HG02970 (cell line): ENCODE data around the gene LGI4.

Experiments
- ATAC-seq: cut with Tn5 transposase; IDR thresholded peaks from one replicate; pipeline ENCODE4 v1.9.1; 2021; ENCODE audit warnings: mild to moderate bottlenecking, moderate library complexity, moderate number of reproducible peaks; ENCODE audit not compliant: unreplicated experiment, low FRiP score

LGI4 gene

DNA sequence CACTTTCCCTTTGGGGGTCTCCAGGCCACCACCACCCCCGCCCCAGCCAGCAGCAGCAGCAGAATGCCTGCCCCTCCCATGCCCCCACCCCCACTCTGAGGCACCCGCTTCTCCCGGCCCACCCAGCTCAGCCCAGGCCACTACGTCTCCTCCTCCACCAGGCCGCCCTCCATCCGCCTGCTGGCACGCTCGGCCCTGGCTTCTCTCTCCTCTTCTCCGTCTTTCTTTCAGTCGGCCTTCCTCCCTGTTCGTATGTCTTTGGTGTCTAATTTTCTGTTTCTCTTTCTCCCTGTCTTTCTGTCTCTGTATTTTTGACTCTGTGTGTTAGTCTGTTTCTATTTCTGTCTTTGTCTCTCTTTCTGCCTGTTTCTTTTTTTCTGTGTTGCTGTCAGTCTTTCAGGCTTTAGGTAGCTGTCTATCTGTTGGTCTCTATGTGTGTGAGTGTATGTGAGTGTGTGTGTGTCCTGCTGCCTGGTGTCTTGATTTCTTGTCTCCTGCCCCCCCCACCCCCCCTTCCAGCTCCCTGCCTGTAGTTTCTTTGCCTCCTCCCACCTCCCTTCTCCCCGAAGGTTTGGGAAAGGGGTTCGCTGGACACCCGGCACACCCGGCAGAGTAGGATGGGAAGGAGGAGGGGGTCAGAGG is at the start of gene LGI4:
TSS of gene LGI4 (minus strand) at position 459 of the 642 bp plus-strand sequence. CDS start at position 80, 379 bp downstream.
- no peak for ATAC-seq

DNA sequence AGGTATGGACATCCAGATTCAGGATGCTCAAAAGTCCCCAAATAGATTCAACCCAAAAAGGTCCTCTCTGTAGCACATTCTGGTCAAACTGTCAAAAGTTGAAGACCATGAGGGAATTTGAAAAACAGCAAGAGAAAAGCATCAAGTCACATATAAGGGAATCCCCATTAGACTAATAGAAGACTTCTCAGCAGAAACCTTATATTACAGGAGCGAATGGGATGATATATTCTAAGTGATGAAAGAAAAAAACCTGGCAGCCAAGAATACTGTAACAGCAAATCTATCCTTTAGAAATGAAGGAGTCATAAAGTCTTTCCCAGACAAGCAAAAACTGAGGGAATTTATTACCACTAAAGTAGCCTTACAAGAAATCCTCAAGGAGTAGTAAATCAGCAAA is 49.4 kb upstream of the LGI4 start:
- no peak for ATAC-seq

DNA sequence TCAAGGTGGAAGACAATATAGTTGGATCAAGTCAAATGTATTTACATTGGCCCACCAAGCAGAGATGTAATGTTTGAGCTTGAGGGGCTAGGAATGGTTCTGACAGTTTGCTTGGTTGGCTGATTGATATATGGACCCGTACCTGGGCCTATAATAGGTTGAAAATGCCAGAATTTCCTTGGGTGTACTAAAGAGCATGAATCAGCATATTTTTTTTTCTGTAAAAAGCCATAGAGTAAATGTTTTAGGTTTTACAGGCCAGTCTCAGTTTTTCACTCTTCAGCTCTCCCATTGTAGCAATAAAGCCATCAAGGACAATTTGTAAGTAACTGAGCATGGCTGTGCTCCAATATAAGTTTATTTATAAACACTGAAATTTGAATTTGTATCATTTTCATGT is 46.5 kb upstream of the LGI4 start:
- no peak for ATAC-seq

- ATAC-seq = no peak
Observed at GRCh38 chr19:35179830-35180229, 45.0 kb upstream of the LGI4 start.

GRCh38 chr19:35178701-35179100 is 43.8 kb upstream of the LGI4 start:
- ATAC-seq = no peak

DNA sequence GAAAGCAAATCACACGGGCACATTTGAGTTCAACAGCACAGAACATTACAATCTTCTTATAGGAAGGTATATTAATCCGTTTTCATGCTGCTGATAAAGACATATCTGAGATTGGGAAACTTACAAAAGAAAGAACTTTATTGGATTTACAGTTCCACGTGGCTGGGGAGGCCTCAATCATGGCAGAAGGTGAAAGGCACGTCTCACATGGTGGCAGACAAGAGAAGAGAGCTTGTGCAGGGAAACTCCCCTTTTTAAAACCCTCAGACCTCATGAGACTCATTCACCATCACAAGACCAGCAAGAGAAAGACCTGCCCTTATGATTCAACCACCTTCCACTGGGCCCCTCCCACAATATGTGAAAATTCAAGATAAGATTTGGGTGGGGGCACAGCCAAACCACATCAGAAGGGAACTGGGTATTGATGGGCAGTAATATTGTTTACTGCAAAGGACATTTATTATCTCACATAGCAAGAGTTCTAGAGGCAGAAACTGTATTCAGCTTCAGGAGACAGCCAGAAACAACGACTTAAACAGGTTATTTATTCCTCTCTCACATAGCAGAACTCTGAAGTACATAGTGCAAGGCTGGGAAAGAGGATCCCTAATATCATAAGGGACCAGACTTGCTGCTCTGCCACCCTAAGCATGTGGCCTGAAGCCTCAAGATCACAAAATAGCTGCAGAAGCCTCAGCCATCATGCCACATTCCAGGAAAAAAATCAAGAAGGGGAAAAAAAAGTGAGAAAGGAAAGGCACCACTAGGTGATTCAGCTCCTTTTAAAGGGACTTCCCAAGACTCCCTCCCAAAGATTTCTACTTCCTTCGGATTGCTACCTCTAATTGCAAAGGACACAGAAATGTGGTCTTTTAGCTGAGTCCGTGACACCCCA is 42.8 kb upstream of the LGI4 start:
- no peak for ATAC-seq

DNA sequence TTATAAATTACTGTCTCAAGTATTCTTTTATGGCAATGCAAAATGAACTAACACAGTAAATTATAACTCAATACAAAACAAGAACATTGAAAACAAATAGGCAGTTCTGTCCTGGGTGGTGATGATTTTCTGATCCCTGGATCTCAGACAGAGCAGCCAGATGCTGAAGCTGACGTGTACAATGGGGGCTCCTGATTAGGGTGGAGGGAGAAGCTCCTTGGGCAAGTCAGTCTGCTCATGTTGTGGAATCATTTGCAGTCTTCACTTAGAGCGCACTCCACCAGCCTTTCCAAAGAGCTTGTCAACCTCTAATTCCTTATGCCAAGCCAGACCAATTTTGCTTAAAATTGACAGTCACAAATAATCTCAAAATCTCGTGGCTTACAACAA is 41.3 kb upstream of the LGI4 start:
- ATAC-seq = no peak

GRCh38 chr19:35174226-35174625 is 39.4 kb upstream of the LGI4 start:
- no peak for ATAC-seq

DNA sequence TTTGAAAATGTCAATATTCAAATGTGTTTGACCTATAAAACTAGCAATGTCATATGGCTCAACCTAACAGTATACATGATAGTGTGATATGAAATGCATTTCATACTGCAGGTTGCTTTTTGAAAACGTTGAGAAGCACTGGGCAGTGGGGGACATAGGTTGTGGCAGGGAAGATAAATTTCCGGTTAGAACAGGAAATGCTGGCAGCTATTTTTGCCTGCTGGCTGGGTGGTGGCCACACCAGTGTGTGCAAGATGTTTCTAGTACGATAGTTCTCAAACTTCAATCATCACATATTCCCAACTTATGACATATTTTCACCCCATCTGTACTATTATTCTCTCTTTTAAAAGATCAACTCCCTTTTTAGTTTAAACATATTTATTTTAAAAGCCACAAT is 36.9 kb upstream of the LGI4 start:
- ATAC-seq = no peak

GRCh38 chr19:35170359-35171061 is 35.7 kb upstream of the LGI4 start:
- no peak for ATAC-seq

GRCh38 chr19:35169221-35169995 is 34.5 kb upstream of the LGI4 start:
- no peak for ATAC-seq

DNA sequence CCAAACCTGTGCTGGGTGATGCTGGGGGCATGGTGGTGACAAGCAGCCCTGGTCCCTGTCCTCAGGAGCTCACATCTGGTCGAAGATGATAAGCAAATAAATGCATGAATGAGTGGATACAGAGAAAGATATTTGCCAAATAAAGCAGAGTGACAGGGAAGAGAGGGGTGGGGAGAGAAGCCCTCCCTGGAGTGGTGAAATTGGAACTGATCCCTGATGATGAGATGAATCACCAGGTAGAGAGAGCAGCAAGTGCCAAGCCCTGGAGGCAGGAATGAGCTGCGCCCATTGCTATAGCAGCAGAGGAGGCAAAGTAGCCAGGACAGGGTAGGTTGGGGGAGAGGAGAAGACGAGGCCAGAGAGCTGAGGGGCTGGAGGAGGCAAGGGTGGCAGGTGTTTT is 33.3 kb upstream of the LGI4 start:
- ATAC-seq = no peak

GRCh38 chr19:35167251-35168119 is 32.6 kb upstream of the LGI4 start:
- ATAC-seq = no peak

DNA sequence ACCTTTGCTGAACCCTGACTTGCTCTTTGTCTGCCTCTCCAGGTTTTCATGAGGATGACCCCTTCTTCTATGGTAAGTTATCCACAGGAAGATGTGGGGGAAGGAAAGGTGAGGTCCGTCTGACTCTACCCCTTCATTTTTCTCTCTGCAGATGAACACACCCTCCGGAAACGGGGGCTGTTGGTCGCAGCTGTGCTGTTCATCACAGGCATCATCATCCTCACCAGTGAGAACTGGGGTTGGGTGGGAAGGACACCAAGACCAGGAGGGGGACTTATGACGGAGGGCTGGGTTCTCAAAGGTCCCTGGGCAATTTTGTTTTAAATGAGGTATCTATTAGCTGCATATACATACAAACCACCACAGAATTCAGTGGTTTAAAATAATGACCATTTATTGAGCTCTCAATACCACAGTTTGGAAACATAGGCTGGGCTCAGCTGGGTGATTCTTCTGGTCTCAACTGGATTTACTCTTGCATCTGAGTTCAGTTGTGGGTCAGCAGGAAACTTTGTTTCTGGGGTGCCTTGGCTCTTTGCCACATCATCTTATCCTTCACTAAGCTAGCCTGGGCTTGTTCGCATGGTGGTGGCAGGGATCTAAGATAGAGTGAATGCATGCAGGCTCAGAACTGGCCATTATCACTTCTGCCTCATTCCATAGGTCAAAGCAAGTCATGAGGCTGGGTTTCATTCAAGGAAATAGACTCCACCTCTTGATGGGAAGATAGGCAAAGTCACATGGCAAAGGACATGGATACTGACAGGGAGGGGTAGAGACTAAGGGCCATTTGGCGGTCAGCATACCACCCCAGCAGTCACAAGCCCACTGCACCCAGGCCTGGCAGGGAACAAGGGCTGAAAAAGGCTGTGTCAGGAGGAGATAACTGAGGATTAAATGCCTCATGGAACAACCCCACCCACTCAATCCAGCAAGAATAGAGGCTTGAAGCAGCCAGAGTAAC is 31.5 kb upstream of the LGI4 start:
- ATAC-seq = no peak

- ATAC-seq = no peak
Observed at GRCh38 chr19:35165200-35166058, 30.6 kb upstream of the LGI4 start.

DNA sequence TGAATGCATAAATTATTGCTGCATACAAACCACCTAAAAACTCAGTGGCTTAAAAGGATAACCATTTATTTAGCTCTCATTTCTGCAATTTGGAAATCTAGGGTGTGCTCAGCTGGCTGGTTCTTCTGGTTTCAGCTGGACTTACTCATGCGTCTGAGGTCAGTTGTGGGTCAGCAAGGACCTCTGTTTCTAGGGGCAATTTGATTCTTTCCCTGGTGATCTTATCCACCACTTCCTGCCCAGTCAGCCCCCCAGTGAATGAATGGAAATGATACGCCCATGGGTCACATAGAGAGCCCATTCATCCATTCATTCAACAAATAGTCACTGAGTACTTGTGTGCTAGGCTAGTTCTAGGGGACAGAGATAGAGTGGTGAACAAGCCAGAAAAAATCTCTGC is 29.6 kb upstream of the LGI4 start:
- no peak for ATAC-seq

- ATAC-seq = no peak
Observed at GRCh38 chr19:35162471-35163326, 27.8 kb upstream of the LGI4 start.
